Ascending aorta (tissue), 2 donors: ENCODE data around the gene RFTN1. TPM values are rescaled to one million over a fixed set of nuclear protein-coding genes. Genes with fewer than 3 reads are reported as not detected.

Experiments used
- DNase-seq, 2 donors: peaks; one replicate each; pipeline ENCODE4 v3.0.0-alpha.2; 2019; ENCODE audit warnings: low spot score in 2 of 2
- H3K27ac ChIP-seq, 2 donors: fragments of 200-600 bp; sonication (generic); one replicate each; pipeline ENCODE4 v1.5.1; 2016 to 2017; ENCODE audit warnings: mild to moderate bottlenecking in 1 of 2
- H3K27me3 ChIP-seq: fragments of 200-600 bp; sonication (generic); one replicate; pipeline ENCODE4 v1.5.1; 2017
- H3K36me3 ChIP-seq, 2 donors: fragments of 200-600 bp; sonication (generic); one replicate each; pipeline ENCODE4 v1.5.1; 2016
- H3K4me1 ChIP-seq, 2 donors: fragments of 200-600 bp; sonication (generic); one replicate each; pipeline ENCODE4 v1.5.1; 2016 to 2017; ENCODE audit warnings: mild to moderate bottlenecking in 1 of 2
- H3K4me3 ChIP-seq, 2 donors: fragments of 200-600 bp; sonication (generic); one replicate each; pipeline ENCODE4 v1.5.1; 2016 to 2017; ENCODE audit warnings: mild to moderate bottlenecking in 1 of 2
- H3K9me3 ChIP-seq, 2 donors: fragments of 200-600 bp; sonication (generic); one replicate each; pipeline ENCODE4 v1.5.1; 2016
- intact Hi-C: fragments of 100-400 bp; cut with DNase I; formaldehyde crosslinking; loops from one replicate; pipeline ENCODE4 v1.15.1; 2023
- total RNA-seq: library from RNA; depleted of rRNA; stranded (reverse); fragments of >200 nt; gene quantifications from one replicate; pipeline ENCODE4 v1.1.0, GENCODE V29; 2016
- TF ChIP-seq, protein P1 (sequence below), 3 experiments: fragments of 200-600 bp in 2 of 3; fragments of 450-650 bp in 1 of 3; sonication (generic) in 2 of 3; IDR thresholded peaks; one replicate each; pipeline ENCODE4 v1.5.1; 2016 to 2019; ENCODE audit warnings: antibody characterized with exemption in 3 of 3, mild to moderate bottlenecking in 1 of 3, moderate library complexity in 1 of 3

The RFTN1 gene
- total RNA-seq, 1 donor from 2014 or later: 72.6 TPM

DNA sequence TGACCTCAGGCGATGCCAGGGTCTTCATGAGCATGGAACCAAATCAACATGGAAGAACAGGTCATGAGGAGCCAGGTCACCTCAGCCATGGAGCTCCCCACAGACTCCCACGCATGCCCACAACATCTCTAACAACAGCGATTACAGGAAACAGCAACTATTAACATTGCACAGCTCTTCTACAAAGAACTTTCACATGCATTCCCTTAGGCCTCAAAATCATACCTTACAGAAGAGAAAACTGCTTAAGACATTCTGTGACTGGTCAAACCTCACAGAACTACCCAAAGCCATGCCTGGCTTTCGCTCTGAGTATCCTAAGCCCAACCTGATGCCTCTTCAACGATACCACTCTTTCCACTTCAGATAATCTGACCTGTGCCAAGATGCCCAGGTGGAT, 130.7 kb downstream of the RFTN1 start:
- intact Hi-C loops: no loop called here
- no peaks in the 10 kb centered on the region for H3K27me3 ChIP-seq
- DNase-seq: peak in 1 of 2 donors; percentile 27

DNA sequence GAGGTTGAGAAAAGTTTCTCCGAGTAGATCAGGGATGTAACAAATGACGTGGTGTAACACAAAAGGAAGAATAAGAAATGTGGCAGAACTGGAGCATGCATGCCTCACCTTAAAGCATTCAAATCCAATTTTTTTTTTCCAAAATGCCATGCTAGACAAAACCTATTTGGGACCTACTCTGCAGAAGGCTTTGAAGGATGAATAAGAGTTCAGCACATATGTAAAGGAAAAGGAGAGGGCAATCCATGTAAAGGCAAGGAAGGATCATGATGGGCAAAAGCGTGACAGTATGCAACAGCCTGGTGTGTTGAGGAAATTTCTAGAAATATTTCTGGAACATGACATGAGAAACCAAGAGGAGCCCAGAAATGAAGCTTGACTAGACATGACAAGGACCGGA, 132.1 kb downstream of the RFTN1 start:
- Histone ChIP-seq H3K9me3 (no peaks in the 10 kb centered on the region), H3K27ac (no peak overlapping the region), H3K4me3 (no peak overlapping the region), H3K36me3 (peaks cover 6 to 19% of the 10 kb centered on the region in 2 donors), H3K4me1 (no peaks in the 10 kb centered on the region), H3K27me3 (no peaks in the 10 kb centered on the region)
- TF ChIP-seq, protein P1, sequence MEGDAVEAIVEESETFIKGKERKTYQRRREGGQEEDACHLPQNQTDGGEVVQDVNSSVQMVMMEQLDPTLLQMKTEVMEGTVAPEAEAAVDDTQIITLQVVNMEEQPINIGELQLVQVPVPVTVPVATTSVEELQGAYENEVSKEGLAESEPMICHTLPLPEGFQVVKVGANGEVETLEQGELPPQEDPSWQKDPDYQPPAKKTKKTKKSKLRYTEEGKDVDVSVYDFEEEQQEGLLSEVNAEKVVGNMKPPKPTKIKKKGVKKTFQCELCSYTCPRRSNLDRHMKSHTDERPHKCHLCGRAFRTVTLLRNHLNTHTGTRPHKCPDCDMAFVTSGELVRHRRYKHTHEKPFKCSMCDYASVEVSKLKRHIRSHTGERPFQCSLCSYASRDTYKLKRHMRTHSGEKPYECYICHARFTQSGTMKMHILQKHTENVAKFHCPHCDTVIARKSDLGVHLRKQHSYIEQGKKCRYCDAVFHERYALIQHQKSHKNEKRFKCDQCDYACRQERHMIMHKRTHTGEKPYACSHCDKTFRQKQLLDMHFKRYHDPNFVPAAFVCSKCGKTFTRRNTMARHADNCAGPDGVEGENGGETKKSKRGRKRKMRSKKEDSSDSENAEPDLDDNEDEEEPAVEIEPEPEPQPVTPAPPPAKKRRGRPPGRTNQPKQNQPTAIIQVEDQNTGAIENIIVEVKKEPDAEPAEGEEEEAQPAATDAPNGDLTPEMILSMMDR (IDR thresholded peaks at IDR 0.05): no peak
- DNase-seq: no peak
- intact Hi-C loops: no loop called here

More for the DNA sequence above, 130.7 kb downstream of the RFTN1 start:
- no peaks in the 10 kb centered on the region for H3K9me3 ChIP-seq
- no peak overlapping the region for H3K27ac ChIP-seq
- peaks cover 2 to 7% of the 10 kb centered on the region in 2 donors for H3K36me3 ChIP-seq
- TF ChIP-seq, protein P1 (IDR thresholded peaks at IDR 0.05): no peak
- H3K4me3 ChIP-seq: no peak overlapping the region
- H3K4me1 ChIP-seq: no peaks in the 10 kb centered on the region

DNA sequence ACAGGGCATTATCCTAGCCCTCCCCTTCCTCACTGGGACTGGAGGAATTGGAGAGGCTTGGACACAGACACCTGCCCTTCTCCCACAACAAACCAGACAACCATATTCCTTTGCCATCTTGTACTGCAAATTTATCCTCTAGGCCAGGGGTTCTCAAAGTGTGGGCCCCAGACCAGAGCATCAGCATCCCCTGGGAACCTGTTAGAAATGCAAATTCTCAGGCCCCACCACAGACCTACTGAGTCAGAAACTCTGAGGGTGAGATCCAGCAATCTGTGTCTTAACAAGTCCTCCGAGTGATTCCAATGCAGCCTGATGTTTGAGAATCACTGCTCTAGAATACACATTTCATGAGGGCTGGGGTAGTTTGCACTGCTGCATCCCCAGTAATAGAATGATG, 133.1 kb downstream of the RFTN1 start:
- Histone ChIP-seq H3K36me3 (peaks cover 4 to 26% of the 10 kb centered on the region in 2 donors), H3K4me1 (no peaks in the 10 kb centered on the region), H3K27me3 (no peaks in the 10 kb centered on the region), H3K9me3 (no peaks in the 10 kb centered on the region), H3K4me3 (no peak overlapping the region), H3K27ac (no peak overlapping the region)
- no peak for DNase-seq
- TF ChIP-seq, protein P1 (IDR thresholded peaks at IDR 0.05): no peak
- intact Hi-C loops: no loop called here

DNA sequence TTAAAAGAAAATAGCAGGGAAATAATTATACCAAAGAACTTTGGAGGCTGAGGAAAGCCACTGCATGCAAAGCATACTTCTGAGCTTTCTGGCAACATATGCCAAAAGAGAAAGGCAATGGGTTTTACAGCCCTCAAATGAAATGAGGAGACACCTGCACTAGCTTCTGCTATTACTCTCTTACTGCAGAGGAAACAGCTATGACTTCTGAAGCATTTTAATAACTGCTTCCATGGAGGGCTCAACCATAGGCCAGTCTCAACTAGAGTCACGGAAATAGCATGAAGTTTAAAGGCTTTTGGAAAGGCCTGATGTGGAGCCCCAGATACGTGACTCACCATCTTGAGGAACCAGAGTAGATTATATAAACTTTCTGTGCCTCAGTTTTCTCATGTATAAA, 133.7 kb downstream of the RFTN1 start:
- Histone ChIP-seq H3K4me1 (no peaks in the 10 kb centered on the region), H3K4me3 (no peak overlapping the region), H3K27ac (no peak overlapping the region), H3K9me3 (no peaks in the 10 kb centered on the region), H3K27me3 (no peaks in the 10 kb centered on the region), H3K36me3 (peaks cover 4 to 27% of the 10 kb centered on the region in 2 donors)
- intact Hi-C loops: no loop called here
- TF ChIP-seq, protein P1 (IDR thresholded peaks at IDR 0.05): no peak
- DNase-seq: no peak

DNA sequence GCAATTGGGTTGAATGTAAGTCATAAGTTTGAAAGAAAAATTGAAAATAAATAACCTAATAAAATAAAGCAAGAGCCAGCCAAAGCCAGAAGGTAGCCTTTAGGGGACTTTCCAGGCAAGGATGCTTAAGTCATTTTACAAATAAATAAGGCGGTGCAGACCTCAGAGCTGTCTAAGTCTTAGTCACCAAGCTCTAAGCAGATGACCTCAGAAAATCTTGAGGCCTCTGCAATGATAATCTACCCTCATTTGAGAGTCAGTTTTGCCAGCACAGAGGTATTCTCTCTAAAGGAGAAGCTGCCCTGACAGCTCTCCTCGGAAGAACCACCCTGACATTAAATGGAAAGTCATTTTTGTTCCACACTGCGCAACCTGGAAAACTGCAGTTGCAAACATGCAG, 134.6 kb downstream of the RFTN1 start:
- Histone ChIP-seq H3K27me3 (no peaks in the 10 kb centered on the region), H3K27ac (no peak overlapping the region), H3K36me3 (peaks cover 4 to 27% of the 10 kb centered on the region in 2 donors), H3K9me3 (no peaks in the 10 kb centered on the region), H3K4me3 (no peak overlapping the region), H3K4me1 (peaks cover 0 to 5% of the 10 kb centered on the region in 2 donors)
- TF ChIP-seq, protein P1 (IDR thresholded peaks at IDR 0.05): no peak
- DNase-seq: no peak
- intact Hi-C loops: no loop called here

DNA sequence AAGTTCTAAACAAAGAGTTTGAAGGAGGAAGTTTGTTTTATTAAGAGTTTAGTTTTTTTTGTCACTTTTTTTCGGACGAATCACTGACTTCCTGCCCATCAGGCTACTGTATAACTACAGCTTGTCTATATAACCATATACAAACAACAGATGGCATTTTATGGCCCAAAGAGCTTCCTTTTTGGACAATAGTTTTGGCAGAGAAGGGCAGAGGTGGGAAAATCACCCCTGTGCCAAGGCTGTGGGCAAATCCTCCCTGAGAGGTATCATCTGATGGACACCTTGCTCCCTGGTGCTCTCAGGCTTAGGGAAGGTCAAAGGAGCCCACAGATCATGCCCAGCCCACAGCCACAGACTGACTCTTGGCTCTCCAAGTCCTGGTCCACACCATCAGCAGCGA, 135.1 kb downstream of the RFTN1 start:
- no peak overlapping the region for H3K4me3 ChIP-seq
- TF ChIP-seq, protein P1 (IDR thresholded peaks at IDR 0.05): no peak
- peaks cover 0 to 9% of the 10 kb centered on the region in 2 donors for H3K4me1 ChIP-seq
- DNase-seq: no peak
- intact Hi-C loops: no loop called here
- H3K9me3 ChIP-seq: no peaks in the 10 kb centered on the region
- peaks cover 4 to 27% of the 10 kb centered on the region in 2 donors for H3K36me3 ChIP-seq
- H3K27ac ChIP-seq: peak overlapping the region; percentile 15 to 20
- H3K27me3 ChIP-seq: no peaks in the 10 kb centered on the region
